ENCODE data around the gene HOXD10.

Gene HOXD10

DNA sequence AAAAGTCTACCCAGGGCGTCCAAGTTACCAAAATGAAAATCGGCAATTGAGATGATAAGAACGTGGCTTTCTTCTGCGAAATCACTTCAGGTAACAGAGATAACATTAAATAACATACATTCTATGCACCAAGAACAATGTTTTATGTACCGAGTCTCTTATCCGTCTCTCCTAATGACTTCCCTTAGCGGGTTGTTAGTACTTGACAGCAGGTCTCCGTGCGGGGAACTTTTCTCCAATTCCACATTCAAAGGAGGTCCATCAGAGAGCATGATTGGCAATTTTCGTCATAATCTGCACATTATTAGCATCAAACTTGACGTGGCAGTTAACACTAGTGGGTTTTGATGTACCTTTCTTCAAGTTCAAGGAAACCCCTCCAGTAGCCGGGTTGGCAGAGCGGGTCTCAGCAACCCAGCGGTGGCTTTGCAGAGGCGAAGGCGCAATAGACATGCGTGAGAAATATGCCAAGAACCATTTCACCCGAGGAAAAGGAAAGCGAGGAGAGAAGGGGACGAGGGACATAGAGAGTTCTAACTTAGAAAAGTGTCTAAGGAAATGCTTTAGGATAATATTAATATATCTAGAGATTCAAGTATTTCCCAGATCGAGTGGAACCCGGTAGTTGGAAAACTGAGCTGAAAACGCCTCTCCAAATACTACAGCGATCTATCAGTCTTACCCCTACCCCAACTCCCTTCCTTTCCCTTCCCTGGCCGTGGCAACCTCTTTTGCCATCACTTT, 37.9 kb upstream of the HOXD10 start:
- H3K27ac ChIP-seq (ENCODE audit: low read length): no peak overlapping the region
- DNase-seq: no peak
- H3F3A ChIP-seq (ENCODE audit: insufficient read depth, low read length): no peaks in the 10 kb centered on the region
- H3K9me3 ChIP-seq (replicated peaks; ENCODE audit: insufficient read depth, low read length): no peaks in the 10 kb centered on the region
- no peaks in the 10 kb centered on the region for H3K9me2 ChIP-seq (replicated peaks; ENCODE audit: insufficient read depth, low read length)
- H3K4me3 ChIP-seq (ENCODE audit: low read length): no peak overlapping the region
- no peaks in the 10 kb centered on the region for H3K27me3 ChIP-seq (replicated peaks; ENCODE audit: insufficient read depth, low read length)
- H3K4me1 ChIP-seq (ENCODE audit: low read length): no peaks in the 10 kb centered on the region
- H4K20me1 ChIP-seq (ENCODE audit: insufficient read depth, low read length): no peaks in the 10 kb centered on the region
- H2AFZ ChIP-seq (ENCODE audit: low read length): no peak overlapping the region
- no peak overlapping the region for H3K9ac ChIP-seq (ENCODE audit: low read length)
- no peaks in the 10 kb centered on the region for H3K79me2 ChIP-seq (ENCODE audit: low read length)
- TF ChIP-seq EZH2 (optimal IDR thresholded peaks at IDR 0.05; ENCODE audit: low read depth, low read length) (no peak), EZH2phosphoT487 (IDR thresholded peaks at IDR 0.05; ENCODE audit: low read length) (no peak)
- TF ChIP-seq, protein P1, sequence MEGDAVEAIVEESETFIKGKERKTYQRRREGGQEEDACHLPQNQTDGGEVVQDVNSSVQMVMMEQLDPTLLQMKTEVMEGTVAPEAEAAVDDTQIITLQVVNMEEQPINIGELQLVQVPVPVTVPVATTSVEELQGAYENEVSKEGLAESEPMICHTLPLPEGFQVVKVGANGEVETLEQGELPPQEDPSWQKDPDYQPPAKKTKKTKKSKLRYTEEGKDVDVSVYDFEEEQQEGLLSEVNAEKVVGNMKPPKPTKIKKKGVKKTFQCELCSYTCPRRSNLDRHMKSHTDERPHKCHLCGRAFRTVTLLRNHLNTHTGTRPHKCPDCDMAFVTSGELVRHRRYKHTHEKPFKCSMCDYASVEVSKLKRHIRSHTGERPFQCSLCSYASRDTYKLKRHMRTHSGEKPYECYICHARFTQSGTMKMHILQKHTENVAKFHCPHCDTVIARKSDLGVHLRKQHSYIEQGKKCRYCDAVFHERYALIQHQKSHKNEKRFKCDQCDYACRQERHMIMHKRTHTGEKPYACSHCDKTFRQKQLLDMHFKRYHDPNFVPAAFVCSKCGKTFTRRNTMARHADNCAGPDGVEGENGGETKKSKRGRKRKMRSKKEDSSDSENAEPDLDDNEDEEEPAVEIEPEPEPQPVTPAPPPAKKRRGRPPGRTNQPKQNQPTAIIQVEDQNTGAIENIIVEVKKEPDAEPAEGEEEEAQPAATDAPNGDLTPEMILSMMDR (IDR thresholded peaks at IDR 0.05; ENCODE audit: low read length): no peak
- no peak overlapping the region for H3K4me2 ChIP-seq (ENCODE audit: low read depth, low read length)
- H3K36me3 ChIP-seq (replicated peaks; ENCODE audit: insufficient read depth, low read length): no peaks in the 10 kb centered on the region

DNA sequence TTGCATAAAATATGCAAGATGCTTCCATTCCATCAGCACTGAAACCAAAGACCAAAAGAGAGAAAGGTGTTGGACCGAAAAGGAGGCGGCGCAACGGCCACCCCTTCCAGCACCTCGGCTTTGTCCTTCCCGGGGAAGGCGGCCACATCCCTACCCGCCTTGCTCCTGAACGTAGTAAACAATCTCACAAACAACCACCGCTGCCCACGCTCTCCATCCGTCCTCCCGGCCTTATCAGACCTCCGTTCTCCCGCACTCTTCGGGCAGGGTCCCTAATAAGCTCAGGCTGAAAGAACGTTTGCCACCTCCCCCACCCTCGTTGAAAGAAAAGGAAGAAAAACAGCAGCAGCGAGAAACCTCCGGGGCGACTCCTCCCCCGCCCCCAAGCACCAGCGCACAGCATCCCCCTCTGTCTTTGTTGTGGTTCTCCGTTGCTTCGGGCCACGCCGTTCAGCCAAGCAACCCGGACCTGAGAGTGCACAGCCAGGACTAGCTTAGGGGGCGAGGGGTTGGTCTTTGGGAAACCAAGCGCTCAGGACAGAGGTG, 37.2 kb upstream of the HOXD10 start:
- Histone ChIP-seq H4K20me1 (ENCODE audit: insufficient read depth, low read length) (no peaks in the 10 kb centered on the region), H3K79me2 (ENCODE audit: low read length) (no peaks in the 10 kb centered on the region), H3K27me3 (replicated peaks; ENCODE audit: insufficient read depth, low read length) (no peaks in the 10 kb centered on the region), H3K27ac (ENCODE audit: low read length) (no peak overlapping the region), H3K9me2 (replicated peaks; ENCODE audit: insufficient read depth, low read length) (no peaks in the 10 kb centered on the region), H3F3A (ENCODE audit: insufficient read depth, low read length) (no peaks in the 10 kb centered on the region), H3K9ac (ENCODE audit: low read length) (no peak overlapping the region), H2AFZ (ENCODE audit: low read length) (no peak overlapping the region), H3K4me1 (ENCODE audit: low read length) (no peaks in the 10 kb centered on the region), H3K9me3 (replicated peaks; ENCODE audit: insufficient read depth, low read length) (no peaks in the 10 kb centered on the region), H3K36me3 (replicated peaks; ENCODE audit: insufficient read depth, low read length) (no peaks in the 10 kb centered on the region), H3K4me3 (ENCODE audit: low read length) (no peak overlapping the region), H3K4me2 (ENCODE audit: low read depth, low read length) (no peak overlapping the region)
- no peak for TF ChIP-seq EZH2phosphoT487 (IDR thresholded peaks at IDR 0.05; ENCODE audit: low read length)
- TF ChIP-seq, protein P1 (IDR thresholded peaks at IDR 0.05; ENCODE audit: low read length): no peak
- TF ChIP-seq EZH2 (optimal IDR thresholded peaks at IDR 0.05; ENCODE audit: low read depth, low read length): no peak
- DNase-seq: no peak

DNA sequence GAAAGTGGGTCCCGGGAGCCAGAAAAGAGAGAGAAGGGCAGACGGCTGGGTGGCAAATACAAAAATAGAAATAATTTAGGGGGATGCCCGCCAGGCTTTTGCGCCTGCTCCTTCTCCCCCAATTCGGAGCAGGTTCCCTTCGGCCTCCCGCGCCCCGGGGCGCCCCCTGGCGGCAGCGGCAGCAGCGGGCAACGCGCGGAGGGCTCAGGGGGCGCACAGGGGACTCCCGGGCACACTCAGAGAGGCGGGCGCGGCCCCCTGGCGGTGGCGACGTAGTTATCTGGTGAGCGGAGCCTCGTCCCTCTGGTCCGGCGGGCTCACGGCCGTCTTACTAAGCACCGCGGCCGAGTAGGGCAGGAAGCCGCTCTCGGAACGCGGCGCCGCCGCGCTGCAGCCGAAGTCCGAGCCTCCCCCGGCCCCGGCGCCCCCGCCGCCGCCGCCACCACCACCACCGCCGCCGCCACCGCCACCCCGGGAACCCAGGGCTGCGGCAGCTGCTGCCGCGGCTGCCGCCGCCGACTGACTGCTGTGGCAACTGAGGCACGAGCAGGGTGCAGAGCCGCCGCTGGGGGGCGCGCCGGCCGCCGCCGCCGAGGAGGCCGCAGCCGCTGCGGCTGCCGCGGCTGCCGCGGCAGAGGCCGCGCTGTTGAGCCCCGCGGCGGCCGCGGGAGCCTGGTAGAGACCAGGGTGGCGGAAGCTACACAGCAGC, 36.6 kb upstream of the HOXD10 start:
- H3K4me3 ChIP-seq (ENCODE audit: low read length): no peak overlapping the region
- H3K9me2 ChIP-seq (replicated peaks; ENCODE audit: insufficient read depth, low read length): no peaks in the 10 kb centered on the region
- no peak for TF ChIP-seq EZH2phosphoT487 (IDR thresholded peaks at IDR 0.05; ENCODE audit: low read length)
- TF ChIP-seq, protein P1 (IDR thresholded peaks at IDR 0.05; ENCODE audit: low read length): 0 out of 2 replicates have a peak, but pooled peaks have one; percentile 10
- no peak overlapping the region for H3K9ac ChIP-seq (ENCODE audit: low read length)
- DNase-seq: no peak
- no peaks in the 10 kb centered on the region for H3K9me3 ChIP-seq (replicated peaks; ENCODE audit: insufficient read depth, low read length)
- no peaks in the 10 kb centered on the region for H3F3A ChIP-seq (ENCODE audit: insufficient read depth, low read length)
- H3K4me2 ChIP-seq (ENCODE audit: low read depth, low read length): no peak overlapping the region
- no peaks in the 10 kb centered on the region for H3K27me3 ChIP-seq (replicated peaks; ENCODE audit: insufficient read depth, low read length)
- H3K36me3 ChIP-seq (replicated peaks; ENCODE audit: insufficient read depth, low read length): no peaks in the 10 kb centered on the region
- no peak overlapping the region for H3K27ac ChIP-seq (ENCODE audit: low read length)
- no peaks in the 10 kb centered on the region for H3K79me2 ChIP-seq (ENCODE audit: low read length)
- no peaks in the 10 kb centered on the region for H4K20me1 ChIP-seq (ENCODE audit: insufficient read depth, low read length)
- H2AFZ ChIP-seq (ENCODE audit: low read length): no peak overlapping the region
- no peaks in the 10 kb centered on the region for H3K4me1 ChIP-seq (ENCODE audit: low read length)
